Mesenteric fat pad (tissue), 1 donor: ENCODE results near the gene CSAD. TPM values are rescaled to one million over a fixed set of nuclear protein-coding genes. Genes with fewer than 3 reads are reported as not detected.
"Not testable (repeated sequence)": the region's sequence is repeated elsewhere in the genome, so short reads cannot be mapped to it uniquely, and the experiment has no call there.

Experiments used
- DNase-seq: peaks from one replicate; pipeline ENCODE4 v3.0.0-alpha.2; 2020; ENCODE audit warnings: low spot score
- total RNA-seq: library from RNA; stranded (reverse); fragmentation: NEBNext Ultra II Directional; extraction: Animal tissue kit (Norgen Biotek cat#: 25700); gene quantifications from one replicate; pipeline ENCODE4 v1.2.1, GENCODE V29; 2021
- donor health status: DM: yes; HTN: yes; CAD: no.

The CSAD gene
- total RNA-seq, 1 donor from 2014 or later, result 296 TPM

GRCh38 chr12:53147653-53148052 is 33.1 kb downstream of the CSAD start:
- no peak for DNase-seq

- DNase-seq, result no peak
These were observed 33.5 kb downstream of the CSAD start for GRCh38 chr12:53147181-53147580.

GRCh38 chr12:53145383-53146260 is 35.1 kb downstream of the CSAD start:
- peak; percentile 69 for DNase-seq

GRCh38 chr12:53143355-53143754 is 37.4 kb downstream of the CSAD start:
- no peak for DNase-seq

- DNase-seq, result peak; percentile 35
These were observed 47.0 kb downstream of the CSAD start for GRCh38 chr12:53133722-53134121.

GRCh38 chr12:53131844-53132243 is 48.9 kb downstream of the CSAD start:
- no peak for DNase-seq

GRCh38 chr12:53128780-53129569 is 51.8 kb downstream of the CSAD start:
- peak; percentile 72 for DNase-seq

GRCh38 chr12:53127169-53127568 is 53.6 kb downstream of the CSAD start:
- DNase-seq, result no peak

- DNase-seq, result no peak
These were observed 56.4 kb downstream of the CSAD start for GRCh38 chr12:53124352-53124723.

- peak; percentile 84 for DNase-seq
These were observed 57.0 kb downstream of the CSAD start for GRCh38 chr12:53123578-53124351.

GRCh38 chr12:53122961-53123468 is 57.7 kb downstream of the CSAD start:
- DNase-seq, result peak; percentile 74

- DNase-seq, result peak; percentile 82
These were observed 59.8 kb downstream of the CSAD start for GRCh38 chr12:53120685-53121525.

GRCh38 chr12:53118751-53119300 is 61.9 kb downstream of the CSAD start:
- DNase-seq, result peak; percentile 60

GRCh38 chr12:53115891-53116648 is 64.7 kb downstream of the CSAD start:
- DNase-seq, result peak; percentile 49

GRCh38 chr12:53115112-53115890 is 65.4 kb downstream of the CSAD start:
- peak; percentile 86 for DNase-seq

- DNase-seq, result no peak
These were observed 66.8 kb downstream of the CSAD start for GRCh38 chr12:53113951-53114350.

GRCh38 chr12:53113136-53113705 is 67.5 kb downstream of the CSAD start:
- peak; percentile 18 for DNase-seq

GRCh38 chr12:53112431-53112830 is 68.3 kb downstream of the CSAD start:
- not testable (repeated sequence) for DNase-seq
